K562 (cell line): ENCODE data around the gene SLC32A1. TPM values are rescaled to one million over a fixed set of nuclear protein-coding genes. Genes with fewer than 3 reads are reported as not detected.
A peak's percentile ranks its signal among the peaks of the same experiment; 100 is the strongest.

Source experiments
- AFF4 ChIP-seq: sonication (generic); formaldehyde crosslinking; IDR thresholded peaks from 2 replicates; pipeline ENCODE4 v1.8.0; 2023; ENCODE audit warnings: mild to moderate bottlenecking, missing genetic modification reagents
- BCL6 ChIP-seq: fragments of 250-450 bp; sonication (Bioruptor Pico); IDR thresholded peaks from 2 replicates; pipeline ENCODE4 v1.4.0; 2020
- CTCFL ChIP-seq: IDR thresholded peaks from 2 replicates; pipeline ENCODE4 v1.6.1; 2011; ENCODE audit warnings: borderline replicate concordance, low read depth, mild to moderate bottlenecking, moderate library complexity, low read length; ENCODE audit not compliant: insufficient read depth, poor library complexity, severe bottlenecking
- YY1 ChIP-seq, 3 experiments: IDR thresholded peaks; 2 replicates each; pipeline ENCODE4 v1.6.1; 2011; ENCODE audit warnings: low read length in 2 of 3, mild to moderate bottlenecking in 2 of 3, moderate library complexity in 2 of 3, borderline replicate concordance in 1 of 3, control low read depth in 1 of 3, low read depth in 1 of 3; ENCODE audit not compliant: insufficient read depth in 3 of 3, insufficient replicate concordance in 2 of 3, control insufficient read depth in 1 of 3, insufficient read length in 1 of 3; ENCODE audit errors: extremely low read depth in 1 of 3
- polyA plus RNA-seq, 8 experiments: library from polyadenylated mRNA; depleted of rRNA in 4 of 8; stranded (reverse) in 5 of 8; unstranded in 3 of 8; fragments of >200 nt; fragmentation: Nextera tagmentation in 2 of 8; fragmentation: Illumina TruSeq in 1 of 8; extraction: Ambion mirVana in 2 of 8; extraction: Trizol in 1 of 8; gene quantifications; 2 replicates each; pipeline versions ENCODE4 v1.2.1 to v1.2.3, GENCODE V29; 2011 to 2014; ENCODE audit warnings: inconsistent platforms in 1 of 8, missing spikeins in 1 of 8
- total RNA-seq, 7 experiments: library from RNA; depleted of rRNA in 6 of 7; stranded (reverse); fragments of >200 nt in 6 of 7; fragmentation: Illumina TruSeq in 2 of 7; extraction: Trizol in 2 of 7; gene quantifications; 2 replicates each; pipeline versions ENCODE4 v1.2.1 to v1.2.3, GENCODE V29; 2011 to 2021; ENCODE audit warnings: low replicate concordance in 1 of 7
- TF ChIP-seq, protein P1 (sequence below), 2 experiments: fragments of 450-650 bp; formaldehyde crosslinking in 1 of 2; IDR thresholded peaks; 2 replicates each; pipeline versions ENCODE4 v1.4.0 to v1.6.1; 2014 to 2020; ENCODE audit warnings: mild to moderate bottlenecking in 2 of 2, borderline replicate concordance in 1 of 2, low read depth in 1 of 2

SLC32A1 gene
- total and polyA plus RNA-seq, 9 of the 15 experiments (the other 6 are each of a cell fraction or from before 2014, with no cell fraction given): not detected

DNA sequence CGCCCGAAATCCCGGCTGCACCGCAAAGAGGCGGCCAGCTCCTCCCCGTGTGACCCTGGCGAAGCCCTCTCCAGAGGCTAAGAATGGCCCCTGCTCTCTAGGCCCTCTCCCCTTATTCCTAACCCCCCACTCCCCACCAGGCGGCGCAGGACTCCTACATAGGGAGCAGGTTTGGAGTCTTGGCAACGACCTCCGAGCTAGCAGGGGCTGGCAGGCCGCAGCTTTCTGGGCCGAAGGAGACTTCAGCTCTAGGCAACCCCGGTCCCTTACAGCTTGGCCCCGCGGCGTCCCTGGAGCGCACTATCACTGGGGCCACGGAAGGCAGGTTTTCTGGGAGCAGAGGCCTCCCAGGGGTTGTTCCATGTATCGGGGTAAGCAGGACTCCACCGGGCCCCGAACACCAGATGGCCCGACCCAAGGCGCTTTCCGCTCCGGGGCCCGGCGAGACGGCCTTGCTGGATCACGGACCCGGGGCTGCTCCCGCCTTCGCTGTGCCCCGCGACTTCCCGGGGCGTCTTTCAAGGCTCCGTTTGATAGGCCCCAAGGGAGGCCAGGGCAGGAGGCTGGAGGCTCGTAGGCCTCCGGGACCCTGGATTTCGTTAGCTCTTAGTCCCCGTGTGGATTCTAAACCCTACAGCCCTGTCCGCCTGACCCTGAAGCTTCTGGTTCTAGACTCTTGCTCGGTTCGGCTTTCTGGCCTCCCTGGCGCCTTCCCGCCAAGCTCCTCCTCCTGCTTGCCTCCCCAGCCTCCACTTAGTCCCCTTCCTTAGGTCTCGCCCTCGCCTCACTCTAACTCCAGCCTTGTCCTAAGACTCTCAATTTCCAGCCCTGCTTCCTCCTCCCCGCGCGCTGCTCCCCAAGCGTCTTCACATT lies 1.9 kb downstream of the SLC32A1 start (continued):
- TF ChIP-seq, protein P1, sequence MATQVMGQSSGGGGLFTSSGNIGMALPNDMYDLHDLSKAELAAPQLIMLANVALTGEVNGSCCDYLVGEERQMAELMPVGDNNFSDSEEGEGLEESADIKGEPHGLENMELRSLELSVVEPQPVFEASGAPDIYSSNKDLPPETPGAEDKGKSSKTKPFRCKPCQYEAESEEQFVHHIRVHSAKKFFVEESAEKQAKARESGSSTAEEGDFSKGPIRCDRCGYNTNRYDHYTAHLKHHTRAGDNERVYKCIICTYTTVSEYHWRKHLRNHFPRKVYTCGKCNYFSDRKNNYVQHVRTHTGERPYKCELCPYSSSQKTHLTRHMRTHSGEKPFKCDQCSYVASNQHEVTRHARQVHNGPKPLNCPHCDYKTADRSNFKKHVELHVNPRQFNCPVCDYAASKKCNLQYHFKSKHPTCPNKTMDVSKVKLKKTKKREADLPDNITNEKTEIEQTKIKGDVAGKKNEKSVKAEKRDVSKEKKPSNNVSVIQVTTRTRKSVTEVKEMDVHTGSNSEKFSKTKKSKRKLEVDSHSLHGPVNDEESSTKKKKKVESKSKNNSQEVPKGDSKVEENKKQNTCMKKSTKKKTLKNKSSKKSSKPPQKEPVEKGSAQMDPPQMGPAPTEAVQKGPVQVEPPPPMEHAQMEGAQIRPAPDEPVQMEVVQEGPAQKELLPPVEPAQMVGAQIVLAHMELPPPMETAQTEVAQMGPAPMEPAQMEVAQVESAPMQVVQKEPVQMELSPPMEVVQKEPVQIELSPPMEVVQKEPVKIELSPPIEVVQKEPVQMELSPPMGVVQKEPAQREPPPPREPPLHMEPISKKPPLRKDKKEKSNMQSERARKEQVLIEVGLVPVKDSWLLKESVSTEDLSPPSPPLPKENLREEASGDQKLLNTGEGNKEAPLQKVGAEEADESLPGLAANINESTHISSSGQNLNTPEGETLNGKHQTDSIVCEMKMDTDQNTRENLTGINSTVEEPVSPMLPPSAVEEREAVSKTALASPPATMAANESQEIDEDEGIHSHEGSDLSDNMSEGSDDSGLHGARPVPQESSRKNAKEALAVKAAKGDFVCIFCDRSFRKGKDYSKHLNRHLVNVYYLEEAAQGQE (IDR thresholded peaks at IDR 0.05; ENCODE audit: borderline replicate concordance): peak; percentile 68
- TF ChIP-seq, protein P1 (CRISPR knock-in tag; IDR thresholded peaks at IDR 0.05; ENCODE audit: low read depth): no peak
- TF ChIP-seq CTCFL: peak; percentile 39
- no peak for TF ChIP-seq AFF4 (CRISPR knock-in tag)
- no peak for TF ChIP-seq BCL6 (CRISPR knock-in tag)
- TF ChIP-seq YY1 (IDR thresholded peaks at IDR 0.05; ENCODE audit: borderline replicate concordance in 1 of 3, control insufficient read depth in 1 of 3, extremely low read depth in 1 of 3, insufficient read depth in 3 of 3, insufficient read length in 1 of 3, insufficient replicate concordance in 2 of 3, low read depth in 1 of 3, low read length in 2 of 3): peak in 1 of 3 experiments; percentile 16
